NOMO-1 (cell line): Measurements from ENCODE around the gene AMPH.
"Not testable (repeated sequence)": the region's sequence is repeated elsewhere in the genome, so short reads cannot be mapped to it uniquely, and the experiment has no call there.

Experiments used
- DNase-seq, 2 experiments: peaks; one replicate each; lab custom pipeline; 2025; ENCODE audit not compliant: unreplicated experiment in 2 of 2; lab: John Stamatoyannopoulos, UW

Gene AMPH

GRCh38 chr7:38359071-38359601 is 272.0 kb downstream of the AMPH start:
- peak; percentile 12 to 33 for DNase-seq

- not testable (repeated sequence) for DNase-seq
These were observed 272.8 kb downstream of the AMPH start for GRCh38 chr7:38358273-38358831.

- DNase-seq: not testable (repeated sequence)
These were observed 276.8 kb downstream of the AMPH start for GRCh38 chr7:38354271-38354851.

- DNase-seq: not testable (repeated sequence)
These were observed 277.7 kb downstream of the AMPH start for GRCh38 chr7:38353431-38353881.

GRCh38 chr7:38351601-38352000 is 279.6 kb downstream of the AMPH start:
- peak in 1 of 2 experiments; percentile 19 for DNase-seq

GRCh38 chr7:38350777-38351176 is 280.4 kb downstream of the AMPH start:
- DNase-seq: not testable (repeated sequence)

GRCh38 chr7:38349869-38350583 is 281.1 kb downstream of the AMPH start:
- DNase-seq: peak; percentile 43 to 68

GRCh38 chr7:38349126-38349795 is 281.9 kb downstream of the AMPH start:
- DNase-seq: not testable (repeated sequence)

GRCh38 chr7:38345299-38346172 is 285.6 kb downstream of the AMPH start:
- DNase-seq: peak in 1 of 2 experiments; percentile 48

- not testable (repeated sequence) for DNase-seq
These were observed 286.4 kb downstream of the AMPH start for GRCh38 chr7:38344741-38345140.

- DNase-seq: not testable (repeated sequence)
These were observed 289.0 kb downstream of the AMPH start for GRCh38 chr7:38342135-38342534.

GRCh38 chr7:38341172-38341705 is 289.9 kb downstream of the AMPH start:
- not testable (repeated sequence) for DNase-seq

- no peak for DNase-seq
These were observed 291.0 kb downstream of the AMPH start for GRCh38 chr7:38339953-38340819.

GRCh38 chr7:38336148-38336515 is 295.0 kb downstream of the AMPH start:
- not testable (repeated sequence) for DNase-seq

- peak; percentile 86 to 89 for DNase-seq
These were observed 295.6 kb downstream of the AMPH start for GRCh38 chr7:38335492-38336147.

GRCh38 chr7:38335128-38335491 is 296.1 kb downstream of the AMPH start:
- DNase-seq: peak; percentile 62 to 86

GRCh38 chr7:38334163-38334562 is 297.0 kb downstream of the AMPH start:
- DNase-seq: no peak
